HG03064 (cell line): Measurements from ENCODE around the gene TBC1D14.
"Not testable (repeated sequence)": the region's sequence is repeated elsewhere in the genome, so short reads cannot be mapped to it uniquely, and the experiment has no call there.

Experiments used
- ATAC-seq: cut with Tn5 transposase; IDR thresholded peaks from one replicate; pipeline ENCODE4 v1.9.1; 2021; ENCODE audit warnings: low read depth; ENCODE audit not compliant: unreplicated experiment

The TBC1D14 gene

GRCh38 chr4:6890358-6890757 lies 19.3 kb upstream of the TBC1D14 start:
- no peak for ATAC-seq

- not testable (repeated sequence) for ATAC-seq
Measured at GRCh38 chr4:6890971-6891370, 18.7 kb upstream of the TBC1D14 start.

GRCh38 chr4:6891436-6892170 lies 18.0 kb upstream of the TBC1D14 start:
- no peak for ATAC-seq

GRCh38 chr4:6892190-6892908 lies 17.3 kb upstream of the TBC1D14 start:
- ATAC-seq = no peak

DNA sequence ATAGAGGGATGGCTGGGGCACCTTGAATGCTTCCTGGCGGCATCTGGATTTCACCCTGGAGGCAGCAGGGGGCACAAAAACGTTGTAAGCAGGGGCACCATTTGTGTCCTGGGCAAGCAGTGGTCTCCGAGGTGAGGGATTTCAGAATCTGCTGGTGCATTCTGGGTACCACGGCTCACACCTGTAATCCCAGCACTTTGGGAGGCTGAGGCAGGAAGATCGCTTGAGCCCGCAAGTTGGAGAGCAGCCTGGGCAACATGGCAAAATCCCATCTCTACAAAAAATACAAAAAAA lies 16.8 kb upstream of the TBC1D14 start:
- ATAC-seq = no peak

- ATAC-seq = no peak
Measured at GRCh38 chr4:6893449-6894085, 16.1 kb upstream of the TBC1D14 start.

GRCh38 chr4:6894086-6894478 lies 15.5 kb upstream of the TBC1D14 start:
- no peak for ATAC-seq

DNA sequence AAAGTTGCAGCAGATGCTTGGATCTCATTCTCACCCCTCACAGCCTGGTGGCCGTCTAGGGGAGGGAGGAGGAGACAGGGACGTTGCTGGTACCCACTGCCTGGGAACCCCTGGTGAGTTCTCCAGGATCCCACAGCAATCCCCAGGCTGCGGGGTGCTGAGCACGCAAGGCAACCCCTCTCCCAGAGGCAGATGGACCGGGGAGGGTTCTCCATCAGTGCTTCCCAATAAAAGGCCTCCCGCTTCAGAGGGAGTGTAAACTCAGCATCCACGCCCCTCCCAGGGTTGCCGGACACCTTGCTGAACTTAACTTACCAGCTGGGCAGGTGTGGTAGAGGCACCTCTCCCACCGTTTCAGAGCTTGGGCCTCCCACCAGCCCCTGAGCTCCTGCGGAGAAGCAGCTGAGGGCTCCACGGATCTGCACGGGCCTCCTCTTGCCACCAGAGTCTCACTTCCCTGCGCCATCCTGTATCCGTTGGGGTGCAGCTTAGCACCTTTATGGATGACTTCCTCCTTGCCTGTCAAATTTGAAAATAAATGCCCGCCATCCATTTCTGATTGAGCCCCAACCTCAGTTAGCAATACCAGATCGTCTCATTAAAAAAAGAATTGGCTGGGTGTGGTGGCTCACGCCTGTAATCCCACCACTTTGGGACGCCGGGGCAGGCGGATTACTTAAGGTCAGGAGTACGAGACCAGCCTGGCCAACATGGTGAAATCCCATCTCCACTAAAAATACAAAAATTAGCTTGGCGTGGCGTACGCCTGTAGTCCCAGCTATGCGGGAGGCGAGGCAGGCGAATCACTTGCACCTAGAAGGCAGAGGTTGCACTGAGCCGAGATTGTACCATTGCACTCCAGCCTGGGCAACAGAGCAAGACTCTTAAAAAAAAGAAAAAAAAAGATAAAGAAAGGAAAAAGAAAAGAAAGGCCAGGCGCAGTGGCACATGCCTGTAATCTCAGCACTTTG lies 14.8 kb upstream of the TBC1D14 start:
- no peak for ATAC-seq

- ATAC-seq = no peak
Measured at GRCh38 chr4:6896035-6896434, 13.6 kb upstream of the TBC1D14 start.

- no peak for ATAC-seq
Measured at GRCh38 chr4:6898763-6899162, 10.9 kb upstream of the TBC1D14 start.

- ATAC-seq = no peak
Measured at GRCh38 chr4:6900181-6900812, 9.3 kb upstream of the TBC1D14 start.

GRCh38 chr4:6900956-6901355 lies 8.7 kb upstream of the TBC1D14 start:
- no peak for ATAC-seq

GRCh38 chr4:6901669-6902317 lies 7.8 kb upstream of the TBC1D14 start:
- no peak for ATAC-seq

GRCh38 chr4:6902318-6903042 lies 7.1 kb upstream of the TBC1D14 start:
- no peak for ATAC-seq

DNA sequence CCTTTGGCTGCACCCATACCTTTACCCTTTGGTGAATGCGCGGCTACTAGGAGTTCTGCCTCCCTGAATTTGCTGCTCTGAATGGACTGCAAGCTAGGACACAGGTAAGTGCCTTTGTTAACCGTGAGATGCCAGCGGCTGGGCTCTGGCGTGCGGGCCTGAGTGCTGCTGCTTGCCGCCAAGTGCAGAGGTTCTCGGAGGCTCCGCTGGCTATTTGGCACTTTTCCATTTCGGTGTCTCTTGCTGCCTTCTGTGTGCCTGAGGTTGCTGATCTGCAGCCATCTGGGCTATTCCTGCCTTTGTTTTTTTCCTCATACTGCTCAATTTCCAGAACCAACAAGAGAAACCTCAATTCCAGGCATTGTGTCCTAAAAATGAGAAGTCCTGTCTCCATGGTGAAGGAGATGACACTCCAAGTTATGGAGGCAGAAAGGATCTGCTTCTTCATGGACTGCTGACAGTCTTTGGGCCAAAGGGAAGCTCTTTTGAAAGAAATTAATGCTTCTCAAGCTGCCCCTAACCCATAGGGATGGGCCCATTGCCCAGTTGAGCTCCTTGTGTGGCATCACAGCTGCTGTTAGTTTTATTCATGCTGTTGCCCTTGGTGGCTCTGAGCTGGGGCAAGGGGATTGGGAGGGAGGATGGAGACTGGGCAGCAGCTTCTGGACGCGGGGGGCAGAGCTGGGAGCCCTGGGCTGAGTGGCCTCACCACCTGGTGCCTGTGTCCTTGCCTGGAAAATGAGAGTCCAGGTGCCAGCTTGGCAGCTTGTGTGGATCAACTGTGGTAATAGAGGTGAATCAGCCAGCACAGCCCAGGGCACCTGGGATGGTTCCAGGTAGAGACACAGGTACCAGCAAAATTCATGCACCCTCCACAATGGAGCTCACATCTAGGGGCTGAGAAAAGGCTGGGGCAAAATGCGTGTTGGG lies 3.8 kb upstream of the TBC1D14 start:
- ATAC-seq = no peak

DNA sequence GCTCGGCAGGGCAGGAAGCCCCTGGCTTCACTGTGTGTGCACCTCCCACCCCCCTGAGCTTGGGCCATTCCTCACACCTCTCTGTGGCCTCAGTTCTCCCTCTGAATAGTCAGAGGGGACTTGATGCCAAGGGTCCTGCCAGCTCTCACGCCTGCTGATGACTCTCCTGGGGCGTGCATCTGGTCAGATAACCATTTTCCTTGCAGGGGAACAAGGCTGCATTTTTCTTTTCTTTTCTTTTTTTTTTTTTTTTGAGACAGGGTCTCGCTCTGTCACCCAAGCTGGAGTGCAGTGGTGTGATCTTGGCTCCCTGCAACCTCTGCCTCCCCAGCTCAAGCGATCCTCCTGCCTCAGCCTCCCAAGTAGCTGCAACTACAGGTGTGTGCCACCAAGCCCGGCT lies 3.1 kb upstream of the TBC1D14 start:
- not testable (repeated sequence) for ATAC-seq

GRCh38 chr4:6907658-6908191 lies 1.9 kb upstream of the TBC1D14 start:
- no peak for ATAC-seq
